HUES6 (cell line): Measurements from ENCODE around the gene TRABD2B.

ENCODE experiments used
- H3K27ac ChIP-seq: 2 replicates; pipeline ENCODE4 v1.7.0; 2013; ENCODE audit warnings: low read depth, mild to moderate bottlenecking, low read length, inconsistent platforms
- H3K27me3 ChIP-seq: 2 replicates; pipeline ENCODE4 v1.6.1; 2013; ENCODE audit warnings: low read length; ENCODE audit not compliant: control insufficient read depth, insufficient read depth
- H3K36me3 ChIP-seq: 2 replicates; pipeline ENCODE4 v1.6.1; 2013; ENCODE audit warnings: low read length; ENCODE audit not compliant: control insufficient read depth, insufficient read depth
- H3K4me1 ChIP-seq: 2 replicates; pipeline ENCODE4 v1.6.1; 2013; ENCODE audit warnings: low read length; ENCODE audit not compliant: control insufficient read depth, insufficient read depth
- H3K4me3 ChIP-seq: 2 replicates; pipeline ENCODE4 v1.5.1; 2013; ENCODE audit warnings: low read depth, low read length
- H3K9ac ChIP-seq: one replicate; pipeline ENCODE4 v1.6.1; 2013; ENCODE audit warnings: mild to moderate bottlenecking, low read length
- H3K9me3 ChIP-seq: 2 replicates; pipeline ENCODE4 v1.6.1; 2013; ENCODE audit warnings: low read depth, low read length; ENCODE audit not compliant: control insufficient read depth, insufficient read depth

Gene TRABD2B

DNA sequence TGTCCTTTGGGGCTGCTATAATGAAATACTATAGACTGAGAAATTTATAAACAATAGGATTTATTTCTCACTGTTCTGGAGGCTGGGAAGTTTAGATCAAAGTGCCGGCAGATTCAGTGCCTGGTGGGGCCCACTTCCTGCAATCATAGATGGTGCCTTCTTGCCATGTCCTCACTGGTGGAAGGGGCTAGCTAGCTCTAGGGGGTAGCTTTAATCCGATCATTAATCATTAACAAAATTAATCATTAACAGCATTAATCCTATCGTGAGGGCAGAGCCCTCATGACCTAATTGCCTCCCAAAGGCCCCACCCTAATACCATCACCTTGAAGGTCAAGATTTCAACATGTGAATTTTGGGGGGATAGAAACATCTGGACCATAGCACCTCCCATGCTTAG, 124.3 kb downstream of the TRABD2B start:
- H3K4me1 ChIP-seq: peaks cover 6% of the 10 kb centered on the region; the same call in 1 of the 2 replicates
- H3K9ac ChIP-seq: no peak overlapping the region
- no peaks in the 10 kb centered on the region for H3K27me3 ChIP-seq
- no peak overlapping the region for H3K27ac ChIP-seq
- no peak overlapping the region for H3K4me3 ChIP-seq
- no peaks in the 10 kb centered on the region for H3K36me3 ChIP-seq
- 0 out of 2 replicates have a peak, but pooled peaks cover 5% of the 10 kb centered on the region for H3K9me3 ChIP-seq

GRCh38 chr1:47871799-47872353, 125.3 kb downstream of the TRABD2B start:
- peaks cover 6% of the 10 kb centered on the region; the same call in 1 of the 2 replicates for H3K4me1 ChIP-seq

DNA sequence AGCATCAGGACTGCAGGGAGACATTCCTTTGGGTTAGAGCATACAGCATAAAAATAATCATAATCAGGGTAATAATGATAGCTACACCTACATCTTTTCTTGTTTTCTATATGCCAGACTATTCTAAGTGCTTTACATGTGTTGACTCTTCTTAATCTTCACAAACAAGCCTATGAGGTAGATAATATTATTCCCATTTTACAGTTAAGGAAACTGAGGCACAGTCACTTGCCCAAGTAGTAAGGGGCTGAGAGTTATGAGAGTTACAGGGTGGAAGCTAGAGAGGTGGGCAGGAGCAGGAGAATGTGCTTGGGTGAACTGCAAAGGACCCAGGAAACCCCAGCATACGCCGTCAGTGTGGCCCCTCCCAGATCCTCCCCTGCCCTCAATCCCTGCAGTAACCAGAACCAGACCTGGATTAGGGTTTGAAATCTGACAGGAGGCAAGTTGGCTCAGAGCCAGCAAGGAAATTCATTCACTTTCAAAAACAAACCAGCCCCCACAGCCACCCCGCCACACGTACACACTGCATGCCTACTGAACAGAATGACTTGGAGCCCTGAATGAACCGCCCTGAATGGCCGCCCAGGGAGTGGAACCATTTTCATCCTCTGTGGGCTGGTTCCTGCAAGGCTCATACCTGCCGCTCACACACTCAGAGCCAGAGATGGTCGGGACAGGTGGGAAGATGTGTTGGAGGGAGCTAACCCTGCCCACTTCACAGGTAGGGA, 126.1 kb downstream of the TRABD2B start:
- H3K27ac ChIP-seq: no peak overlapping the region
- H3K4me3 ChIP-seq: no peak overlapping the region
- no peak overlapping the region for H3K9ac ChIP-seq
- H3K27me3 ChIP-seq: no peaks in the 10 kb centered on the region
- H3K4me1 ChIP-seq: peaks cover 6% of the 10 kb centered on the region; the same call in 1 of the 2 replicates
- H3K9me3 ChIP-seq: 0 out of 2 replicates have a peak, but pooled peaks cover 5% of the 10 kb centered on the region
- H3K36me3 ChIP-seq: no peaks in the 10 kb centered on the region

More at GRCh38 chr1:47871799-47872353, 125.3 kb downstream of the TRABD2B start:
- Histone ChIP-seq H3K9me3 (0 out of 2 replicates have a peak, but pooled peaks cover 5% of the 10 kb centered on the region), H3K27me3 (no peaks in the 10 kb centered on the region), H3K9ac (no peak overlapping the region), H3K36me3 (no peaks in the 10 kb centered on the region), H3K4me3 (no peak overlapping the region), H3K27ac (no peak overlapping the region)

DNA sequence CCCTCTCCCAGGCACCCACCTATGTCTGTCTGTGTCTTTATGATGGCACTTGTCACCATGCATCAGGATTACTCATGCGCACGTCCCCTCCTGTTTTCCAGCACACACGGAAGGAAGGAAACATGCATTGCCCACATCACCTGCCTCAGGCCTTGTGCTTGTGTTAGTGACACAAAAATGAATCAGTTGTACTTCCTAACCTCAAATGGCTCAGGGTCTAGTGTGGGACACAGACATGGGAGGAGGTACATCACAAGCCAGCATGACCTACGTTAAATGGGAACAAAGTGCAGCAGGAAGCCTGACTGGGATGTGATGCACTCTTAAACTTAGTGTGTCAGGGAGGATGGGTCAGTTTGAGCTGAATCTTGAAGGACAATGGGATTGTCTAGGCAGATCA, 126.7 kb downstream of the TRABD2B start:
- H3K9ac ChIP-seq: no peak overlapping the region
- H3K27ac ChIP-seq: no peak overlapping the region
- H3K4me1 ChIP-seq: peaks cover 2% of the 10 kb centered on the region; the same call in 1 of the 2 replicates
- H3K27me3 ChIP-seq: no peaks in the 10 kb centered on the region
- H3K9me3 ChIP-seq: 0 out of 2 replicates have a peak, but pooled peaks cover 5% of the 10 kb centered on the region
- no peaks in the 10 kb centered on the region for H3K36me3 ChIP-seq
- H3K4me3 ChIP-seq: no peak overlapping the region

- Histone ChIP-seq H3K27ac (no peak overlapping the region), H3K9ac (no peak overlapping the region), H3K27me3 (no peaks in the 10 kb centered on the region), H3K4me3 (no peak overlapping the region), H3K9me3 (0 out of 2 replicates have a peak, but pooled peaks cover 5% of the 10 kb centered on the region), H3K36me3 (no peaks in the 10 kb centered on the region), H3K4me1 (no peaks in the 10 kb centered on the region)
Measured at GRCh38 chr1:47868348-47868676, 128.9 kb downstream of the TRABD2B start.

GRCh38 chr1:47867438-47868347, 129.5 kb downstream of the TRABD2B start:
- Histone ChIP-seq H3K36me3 (no peaks in the 10 kb centered on the region), H3K9ac (no peak overlapping the region), H3K4me3 (no peak overlapping the region), H3K27me3 (no peaks in the 10 kb centered on the region), H3K27ac (no peak overlapping the region), H3K9me3 (0 out of 2 replicates have a peak, but pooled peaks cover 5% of the 10 kb centered on the region), H3K4me1 (no peaks in the 10 kb centered on the region)

- no peaks in the 10 kb centered on the region for H3K27me3 ChIP-seq
- no peaks in the 10 kb centered on the region for H3K36me3 ChIP-seq
- H3K4me1 ChIP-seq: no peaks in the 10 kb centered on the region
- H3K27ac ChIP-seq: no peak overlapping the region
- H3K4me3 ChIP-seq: no peak overlapping the region
- 0 out of 2 replicates have a peak, but pooled peaks cover 5% of the 10 kb centered on the region for H3K9me3 ChIP-seq
- H3K9ac ChIP-seq: no peak overlapping the region
Measured at GRCh38 chr1:47866601-47867437, 130.4 kb downstream of the TRABD2B start.

- H3K4me3 ChIP-seq: no peak overlapping the region
- no peak overlapping the region for H3K27ac ChIP-seq
- 0 out of 2 replicates have a peak, but pooled peaks cover 5% of the 10 kb centered on the region for H3K9me3 ChIP-seq
- no peak overlapping the region for H3K9ac ChIP-seq
- no peaks in the 10 kb centered on the region for H3K36me3 ChIP-seq
- no peaks in the 10 kb centered on the region for H3K27me3 ChIP-seq
- no peaks in the 10 kb centered on the region for H3K4me1 ChIP-seq
Measured at GRCh38 chr1:47865881-47866535, 131.2 kb downstream of the TRABD2B start.

- H3K27ac ChIP-seq: no peak overlapping the region
- H3K4me3 ChIP-seq: no peak overlapping the region
- H3K9ac ChIP-seq: no peak overlapping the region
- no peaks in the 10 kb centered on the region for H3K36me3 ChIP-seq
- H3K4me1 ChIP-seq: peaks cover 8% of the 10 kb centered on the region; the same call in 1 of the 2 replicates
- H3K9me3 ChIP-seq: no peaks in the 10 kb centered on the region
- H3K27me3 ChIP-seq: no peaks in the 10 kb centered on the region
Measured at GRCh38 chr1:47859092-47859743, 138.0 kb downstream of the TRABD2B start.
